NCI-H2081 (cell line): ENCODE measurements around the gene SNRNP40.
A peak's percentile ranks its signal among the peaks of the same experiment; 100 is the strongest.

Source experiments
- DNase-seq, 2 experiments: peaks; one replicate each; lab custom pipeline; 2025; lab: John Stamatoyannopoulos, UW

Gene SNRNP40

GRCh38 chr1:31231802-31232201, 64.8 kb downstream of the SNRNP40 start:
- no peak for DNase-seq

GRCh38 chr1:31230378-31230777, 66.2 kb downstream of the SNRNP40 start:
- no peak for DNase-seq

DNA sequence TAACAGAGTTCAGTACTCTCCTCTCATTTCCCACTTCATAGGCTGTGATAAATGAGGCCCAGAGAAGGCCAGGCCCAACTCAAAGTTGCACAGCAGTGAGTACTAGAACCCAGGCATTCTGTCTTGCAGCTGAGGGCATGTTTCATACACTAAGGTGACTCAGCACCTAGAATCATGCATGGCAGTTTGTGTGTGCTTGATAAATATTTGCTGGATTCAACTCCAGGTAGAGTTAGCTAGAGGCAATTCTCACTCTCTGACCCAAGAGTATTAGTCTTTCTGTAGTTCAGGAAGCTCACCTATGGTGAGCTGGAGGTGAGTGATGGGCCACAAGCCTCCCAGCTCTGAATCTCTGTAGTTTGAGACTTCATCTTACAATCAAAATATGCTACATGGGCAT, 67.6 kb downstream of the SNRNP40 start:
- DNase-seq, result no peak

DNA sequence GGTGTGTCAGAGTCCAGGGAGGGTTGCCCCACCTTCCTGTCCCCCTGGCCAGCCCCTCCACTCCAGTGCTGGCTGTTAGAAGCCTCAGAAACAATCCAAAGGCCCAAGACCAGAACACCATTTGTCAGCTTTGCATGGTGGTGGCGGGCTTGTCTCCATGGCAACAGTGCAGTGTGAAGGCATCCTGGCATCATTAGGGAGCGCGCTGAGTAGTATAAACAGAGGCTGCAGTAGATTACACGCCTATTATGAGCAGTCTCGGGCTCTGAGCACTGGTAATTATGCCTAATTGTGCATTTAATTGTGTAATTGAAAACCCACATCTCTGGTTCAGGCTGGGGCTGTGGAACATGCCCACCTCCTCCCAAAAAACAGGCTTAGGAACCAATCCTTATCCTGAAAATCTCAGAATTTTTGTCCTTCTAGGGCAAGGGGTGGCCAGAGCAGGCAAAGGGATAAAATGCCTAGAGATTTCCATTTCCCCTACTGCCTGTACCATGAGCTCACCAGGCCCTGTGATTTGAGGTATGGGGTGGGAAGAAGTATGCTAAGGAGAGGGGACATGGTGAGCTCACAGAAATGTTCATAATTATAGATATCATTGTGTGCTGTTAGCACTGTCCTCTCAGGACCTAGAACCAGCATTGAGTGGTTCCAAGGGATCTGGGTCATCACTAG, 68.6 kb downstream of the SNRNP40 start:
- peak; percentile 40 to 64 for DNase-seq

- no peak for DNase-seq
Observed at GRCh38 chr1:31224068-31224467, 72.5 kb downstream of the SNRNP40 start.

DNA sequence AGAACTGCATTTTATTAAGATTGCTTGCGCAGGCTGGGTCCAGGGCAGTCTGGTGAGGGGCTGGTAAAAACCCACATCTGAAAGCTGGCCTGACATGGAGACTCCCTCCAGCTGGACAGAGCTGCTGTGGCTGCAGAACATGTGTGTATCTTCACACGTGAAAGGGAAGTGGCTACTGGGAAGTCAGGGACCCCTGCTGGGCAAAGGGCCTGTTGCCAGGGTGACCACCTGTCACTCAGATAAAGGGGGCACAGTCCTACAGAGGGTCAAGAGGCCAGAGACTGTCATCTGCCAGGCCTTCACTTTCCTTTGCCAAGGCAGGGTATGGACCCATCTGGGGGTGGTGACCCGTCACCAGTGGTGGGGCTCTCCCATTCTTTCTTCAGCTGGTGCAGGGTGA, 74.4 kb downstream of the SNRNP40 start:
- DNase-seq, result no peak

- DNase-seq, result no peak
Observed at GRCh38 chr1:31221072-31221471, 75.5 kb downstream of the SNRNP40 start.

GRCh38 chr1:31219489-31219888, 77.1 kb downstream of the SNRNP40 start:
- no peak for DNase-seq

- no peak for DNase-seq
Observed at GRCh38 chr1:31218705-31219104, 77.9 kb downstream of the SNRNP40 start.

GRCh38 chr1:31216016-31216415, 80.6 kb downstream of the SNRNP40 start:
- DNase-seq, result peak; percentile 80 to 90

- no peak for DNase-seq
Observed at GRCh38 chr1:31215065-31215570, 81.5 kb downstream of the SNRNP40 start.

DNA sequence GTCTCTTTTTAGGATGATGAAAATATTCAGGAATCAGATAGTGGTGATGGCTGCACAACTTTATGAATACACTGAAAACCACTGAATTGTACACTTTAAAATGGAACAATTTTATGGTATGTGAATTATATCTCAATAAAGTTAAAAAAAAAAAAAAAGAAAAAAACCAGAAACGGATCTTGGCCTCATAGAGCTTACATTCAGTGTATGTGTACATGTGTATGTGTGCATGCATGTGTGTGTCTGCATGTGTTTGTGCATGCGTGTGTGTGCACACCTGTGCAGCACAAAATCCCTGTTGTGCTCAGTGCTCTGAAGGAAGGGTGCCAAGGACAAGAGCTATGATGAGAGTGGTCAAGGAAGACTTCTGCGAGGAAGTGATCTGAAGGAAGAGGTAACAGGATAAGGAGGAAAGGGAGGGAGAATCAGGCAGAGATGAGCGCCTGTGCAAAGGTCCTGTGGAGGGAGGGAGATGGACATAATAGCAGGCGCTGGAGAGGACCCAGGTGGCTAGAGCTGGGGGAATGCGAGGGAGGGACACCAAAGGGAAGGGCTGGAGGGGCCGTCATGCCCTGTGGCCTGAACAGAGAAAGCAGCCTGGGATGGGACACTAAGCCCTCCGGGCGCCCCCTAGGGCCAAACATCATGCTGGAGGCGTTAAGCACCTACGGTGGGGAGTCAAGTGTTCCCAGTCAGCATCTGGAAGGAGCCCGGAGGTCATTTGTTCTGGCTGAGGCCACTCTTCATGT, 82.1 kb downstream of the SNRNP40 start:
- DNase-seq, result no peak
